HepG2 (cell line): ENCODE data around the gene FAM50A. TPM values are rescaled to one million over a fixed set of nuclear protein-coding genes. Genes with fewer than 3 reads are reported as not detected.

ENCODE experiments used
- IKZF1 ChIP-seq: fragments of 450-650 bp; IDR thresholded peaks from 2 replicates; pipeline ENCODE4 v1.7.1; 2016
- KMT2B ChIP-seq: IDR thresholded peaks from 2 replicates; pipeline ENCODE4 v1.6.1; 2016; ENCODE audit warnings: missing genetic modification reagents, missing compliant biosample characterization
- PHF21A ChIP-seq: sonication (generic); formaldehyde crosslinking; IDR thresholded peaks from 2 replicates; pipeline ENCODE4 v1.5.0; 2020; ENCODE audit warnings: mild to moderate bottlenecking, missing genetic modification reagents
- PHF8 ChIP-seq: sonication (generic); formaldehyde crosslinking; IDR thresholded peaks from 2 replicates; pipeline ENCODE4 v1.5.0; 2020; ENCODE audit warnings: missing genetic modification reagents
- SAFB2 ChIP-seq: sonication (generic); formaldehyde crosslinking; IDR thresholded peaks from 2 replicates; pipeline ENCODE4 v1.5.1; 2020; ENCODE audit warnings: missing genetic modification reagents, low read depth, mild to moderate bottlenecking, borderline replicate concordance
- ZNF552 ChIP-seq: sonication (generic); formaldehyde crosslinking; IDR thresholded peaks from 2 replicates; pipeline ENCODE4 v1.9.0; 2022; ENCODE audit warnings: missing genetic modification reagents, mild to moderate bottlenecking, borderline replicate concordance
- ZNF724P ChIP-seq: sonication (generic); formaldehyde crosslinking; IDR thresholded peaks from 2 replicates; pipeline ENCODE4 v1.8.0; 2022; ENCODE audit warnings: missing genetic modification reagents, borderline replicate concordance
- ZZZ3 ChIP-seq: sonication (generic); formaldehyde crosslinking; IDR thresholded peaks from 2 replicates; pipeline ENCODE4 v1.4.0; 2020; ENCODE audit warnings: missing genetic modification reagents, mild to moderate bottlenecking, borderline replicate concordance
- polyA plus RNA-seq, 8 experiments: library from polyadenylated mRNA; depleted of rRNA in 3 of 8; stranded (reverse) in 7 of 8; unstranded in 1 of 8; fragments of >200 nt; fragmentation: Illumina TruSeq in 4 of 8; extraction: Trizol in 4 of 8; gene quantifications; 2 replicates each; pipeline versions ENCODE4 v1.2.1 to v1.2.3, GENCODE V29; 2011 to 2016; ENCODE audit warnings: low read depth in 4 of 8, missing spikeins in 1 of 8, mixed read lengths in 1 of 8; ENCODE audit not compliant: insufficient read depth in 1 of 8
- total RNA-seq, 5 experiments: library from RNA; depleted of rRNA; stranded (reverse); fragments of >200 nt; fragmentation: Illumina TruSeq; extraction: Trizol; gene quantifications; 2 replicates each; pipeline ENCODE4 v1.2.3, GENCODE V29; 2016; ENCODE audit warnings: low read depth in 1 of 5
- TF ChIP-seq, protein P1 (sequence below): sonication (generic); formaldehyde crosslinking; IDR thresholded peaks from 2 replicates; pipeline ENCODE4 v1.5.1; 2020; ENCODE audit warnings: missing genetic modification reagents, mild to moderate bottlenecking, borderline replicate concordance
- TF ChIP-seq, protein P2 (sequence below): sonication (generic); formaldehyde crosslinking; IDR thresholded peaks from 2 replicates; pipeline ENCODE4 v1.4.0; 2020; ENCODE audit warnings: missing genetic modification reagents, borderline replicate concordance
- TF ChIP-seq, protein P3 (sequence below): sonication (generic); formaldehyde crosslinking; IDR thresholded peaks from 2 replicates; pipeline ENCODE4 v1.8.0; 2022; ENCODE audit warnings: mild to moderate bottlenecking, missing genetic modification reagents, borderline replicate concordance
- TF ChIP-seq, protein P4 (sequence below): sonication (generic); formaldehyde crosslinking; IDR thresholded peaks from 2 replicates; pipeline ENCODE4 v1.5.0; 2020; ENCODE audit warnings: missing genetic modification reagents
- TF ChIP-seq, protein P5 (sequence below): sonication (generic); formaldehyde crosslinking; IDR thresholded peaks from 2 replicates; pipeline ENCODE4 v1.5.0; 2020; ENCODE audit warnings: missing genetic modification reagents

FAM50A gene
- total and polyA plus RNA-seq, 2 of the 13 experiments (the other 11 are each of a cell fraction or from before 2014, with no cell fraction given), result 30.7 to 40.7 TPM

DNA sequence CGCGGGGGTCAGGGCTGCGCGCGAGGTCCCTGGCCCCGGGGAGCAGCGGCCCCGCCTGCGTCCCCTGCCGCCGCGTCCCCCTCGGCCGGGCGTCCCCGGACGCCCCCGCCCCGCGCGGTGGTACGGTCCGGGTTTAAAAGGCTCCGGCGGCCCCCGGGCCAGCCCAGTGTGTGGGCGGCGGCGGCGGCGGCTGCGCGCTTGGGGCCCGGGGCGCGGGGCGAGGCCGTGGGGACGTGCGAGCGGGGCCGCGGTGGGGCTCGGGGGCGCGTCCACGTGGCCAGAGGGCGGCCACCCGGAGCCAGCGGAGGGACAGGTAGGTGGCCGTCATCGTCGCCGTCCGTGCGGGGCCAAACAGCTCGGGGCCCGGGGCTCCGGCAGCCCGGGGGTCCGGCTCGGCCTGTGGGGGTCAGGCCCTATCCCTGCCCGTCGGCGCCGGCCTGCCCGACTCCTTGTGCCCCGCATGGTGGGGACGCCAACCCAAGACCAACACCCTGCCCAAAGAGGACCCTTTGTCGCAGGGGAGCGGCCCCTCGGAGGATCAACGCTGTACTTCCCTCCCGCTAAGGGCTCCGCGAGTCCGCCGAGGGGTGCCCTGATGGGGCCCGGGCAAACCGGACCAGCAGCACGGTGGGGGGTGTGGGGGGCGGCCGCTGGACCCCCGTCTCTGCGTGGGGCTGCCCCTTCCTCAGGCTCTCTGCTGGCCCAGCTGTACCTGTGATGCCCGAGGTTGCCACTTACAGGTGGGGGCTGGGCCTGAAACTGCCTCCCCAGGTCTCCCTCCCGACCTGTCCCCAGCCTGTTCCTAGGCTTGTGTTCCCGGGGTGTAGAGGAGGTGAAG is 14.4 kb downstream of the FAM50A start, which contains the start of gene PLXNA3 (continued):
- TF ChIP-seq, protein P1, sequence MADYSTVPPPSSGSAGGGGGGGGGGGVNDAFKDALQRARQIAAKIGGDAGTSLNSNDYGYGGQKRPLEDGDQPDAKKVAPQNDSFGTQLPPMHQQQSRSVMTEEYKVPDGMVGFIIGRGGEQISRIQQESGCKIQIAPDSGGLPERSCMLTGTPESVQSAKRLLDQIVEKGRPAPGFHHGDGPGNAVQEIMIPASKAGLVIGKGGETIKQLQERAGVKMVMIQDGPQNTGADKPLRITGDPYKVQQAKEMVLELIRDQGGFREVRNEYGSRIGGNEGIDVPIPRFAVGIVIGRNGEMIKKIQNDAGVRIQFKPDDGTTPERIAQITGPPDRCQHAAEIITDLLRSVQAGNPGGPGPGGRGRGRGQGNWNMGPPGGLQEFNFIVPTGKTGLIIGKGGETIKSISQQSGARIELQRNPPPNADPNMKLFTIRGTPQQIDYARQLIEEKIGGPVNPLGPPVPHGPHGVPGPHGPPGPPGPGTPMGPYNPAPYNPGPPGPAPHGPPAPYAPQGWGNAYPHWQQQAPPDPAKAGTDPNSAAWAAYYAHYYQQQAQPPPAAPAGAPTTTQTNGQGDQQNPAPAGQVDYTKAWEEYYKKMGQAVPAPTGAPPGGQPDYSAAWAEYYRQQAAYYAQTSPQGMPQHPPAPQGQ (CRISPR knock-in tag), result no peak
- TF ChIP-seq, protein P2, sequence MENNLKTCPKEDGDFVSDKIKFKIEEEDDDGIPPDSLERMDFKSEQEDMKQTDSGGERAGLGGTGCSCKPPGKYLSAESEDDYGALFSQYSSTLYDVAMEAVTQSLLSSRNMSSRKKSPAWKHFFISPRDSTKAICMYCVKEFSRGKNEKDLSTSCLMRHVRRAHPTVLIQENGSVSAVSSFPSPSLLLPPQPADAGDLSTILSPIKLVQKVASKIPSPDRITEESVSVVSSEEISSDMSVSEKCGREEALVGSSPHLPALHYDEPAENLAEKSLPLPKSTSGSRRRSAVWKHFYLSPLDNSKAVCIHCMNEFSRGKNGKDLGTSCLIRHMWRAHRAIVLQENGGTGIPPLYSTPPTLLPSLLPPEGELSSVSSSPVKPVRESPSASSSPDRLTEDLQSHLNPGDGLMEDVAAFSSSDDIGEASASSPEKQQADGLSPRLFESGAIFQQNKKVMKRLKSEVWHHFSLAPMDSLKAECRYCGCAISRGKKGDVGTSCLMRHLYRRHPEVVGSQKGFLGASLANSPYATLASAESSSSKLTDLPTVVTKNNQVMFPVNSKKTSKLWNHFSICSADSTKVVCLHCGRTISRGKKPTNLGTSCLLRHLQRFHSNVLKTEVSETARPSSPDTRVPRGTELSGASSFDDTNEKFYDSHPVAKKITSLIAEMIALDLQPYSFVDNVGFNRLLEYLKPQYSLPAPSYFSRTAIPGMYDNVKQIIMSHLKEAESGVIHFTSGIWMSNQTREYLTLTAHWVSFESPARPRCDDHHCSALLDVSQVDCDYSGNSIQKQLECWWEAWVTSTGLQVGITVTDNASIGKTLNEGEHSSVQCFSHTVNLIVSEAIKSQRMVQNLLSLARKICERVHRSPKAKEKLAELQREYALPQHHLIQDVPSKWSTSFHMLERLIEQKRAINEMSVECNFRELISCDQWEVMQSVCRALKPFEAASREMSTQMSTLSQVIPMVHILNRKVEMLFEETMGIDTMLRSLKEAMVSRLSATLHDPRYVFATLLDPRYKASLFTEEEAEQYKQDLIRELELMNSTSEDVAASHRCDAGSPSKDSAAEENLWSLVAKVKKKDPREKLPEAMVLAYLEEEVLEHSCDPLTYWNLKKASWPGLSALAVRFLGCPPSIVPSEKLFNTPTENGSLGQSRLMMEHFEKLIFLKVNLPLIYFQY, result no peak
- TF ChIP-seq ZZZ3 (CRISPR knock-in tag) (no peak), PHF8 (CRISPR knock-in tag) (peak; percentile 31; the same call in 1 of the 2 replicates), KMT2B (CRISPR knock-in tag) (no peak), ZNF724P (no peak), IKZF1 (no peak), ZNF552 (no peak), PHF21A (CRISPR knock-in tag) (no peak), SAFB2 (CRISPR knock-in tag) (no peak)
- TF ChIP-seq, protein P3, sequence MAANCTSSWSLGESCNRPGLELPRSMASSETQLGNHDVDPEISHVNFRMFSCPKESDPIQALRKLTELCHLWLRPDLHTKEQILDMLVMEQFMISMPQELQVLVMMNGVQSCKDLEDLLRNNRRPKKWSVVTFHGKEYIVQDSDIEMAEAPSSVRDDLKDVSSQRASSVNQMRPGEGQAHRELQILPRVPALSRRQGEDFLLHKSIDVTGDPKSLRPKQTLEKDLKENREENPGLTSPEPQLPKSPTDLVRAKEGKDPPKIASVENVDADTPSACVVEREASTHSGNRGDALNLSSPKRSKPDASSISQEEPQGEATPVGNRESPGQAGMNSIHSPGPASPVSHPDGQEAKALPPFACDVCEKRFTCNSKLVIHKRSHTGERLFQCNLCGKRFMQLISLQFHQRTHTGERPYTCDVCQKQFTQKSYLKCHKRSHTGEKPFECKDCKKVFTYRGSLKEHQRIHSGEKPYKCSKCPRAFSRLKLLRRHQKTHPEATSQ, result no peak
- TF ChIP-seq, protein P4, sequence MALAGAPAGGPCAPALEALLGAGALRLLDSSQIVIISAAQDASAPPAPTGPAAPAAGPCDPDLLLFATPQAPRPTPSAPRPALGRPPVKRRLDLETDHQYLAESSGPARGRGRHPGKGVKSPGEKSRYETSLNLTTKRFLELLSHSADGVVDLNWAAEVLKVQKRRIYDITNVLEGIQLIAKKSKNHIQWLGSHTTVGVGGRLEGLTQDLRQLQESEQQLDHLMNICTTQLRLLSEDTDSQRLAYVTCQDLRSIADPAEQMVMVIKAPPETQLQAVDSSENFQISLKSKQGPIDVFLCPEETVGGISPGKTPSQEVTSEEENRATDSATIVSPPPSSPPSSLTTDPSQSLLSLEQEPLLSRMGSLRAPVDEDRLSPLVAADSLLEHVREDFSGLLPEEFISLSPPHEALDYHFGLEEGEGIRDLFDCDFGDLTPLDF (CRISPR knock-in tag), result no peak
- TF ChIP-seq, protein P5, sequence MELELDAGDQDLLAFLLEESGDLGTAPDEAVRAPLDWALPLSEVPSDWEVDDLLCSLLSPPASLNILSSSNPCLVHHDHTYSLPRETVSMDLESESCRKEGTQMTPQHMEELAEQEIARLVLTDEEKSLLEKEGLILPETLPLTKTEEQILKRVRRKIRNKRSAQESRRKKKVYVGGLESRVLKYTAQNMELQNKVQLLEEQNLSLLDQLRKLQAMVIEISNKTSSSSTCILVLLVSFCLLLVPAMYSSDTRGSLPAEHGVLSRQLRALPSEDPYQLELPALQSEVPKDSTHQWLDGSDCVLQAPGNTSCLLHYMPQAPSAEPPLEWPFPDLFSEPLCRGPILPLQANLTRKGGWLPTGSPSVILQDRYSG, result no peak
